SK-N-SH treated with all-trans-retinoic acid at 6 μM for 48 hours (cell line): Measurements from ENCODE around the gene CHRNA10.

ENCODE experiments used
- ISL1 ChIP-seq: fragments of 250-450 bp; sonication (Bioruptor Pico); IDR thresholded peaks from 2 replicates; pipeline ENCODE4 v2.1.2; 2022; ENCODE audit warnings: mild to moderate bottlenecking, moderate library complexity
- ZFP3 ChIP-seq: fragments of 250-450 bp; sonication (Bioruptor Pico); IDR thresholded peaks from 2 replicates; pipeline ENCODE4 v1.5.0; 2020; ENCODE audit warnings: mild to moderate bottlenecking, moderate library complexity

DNA sequence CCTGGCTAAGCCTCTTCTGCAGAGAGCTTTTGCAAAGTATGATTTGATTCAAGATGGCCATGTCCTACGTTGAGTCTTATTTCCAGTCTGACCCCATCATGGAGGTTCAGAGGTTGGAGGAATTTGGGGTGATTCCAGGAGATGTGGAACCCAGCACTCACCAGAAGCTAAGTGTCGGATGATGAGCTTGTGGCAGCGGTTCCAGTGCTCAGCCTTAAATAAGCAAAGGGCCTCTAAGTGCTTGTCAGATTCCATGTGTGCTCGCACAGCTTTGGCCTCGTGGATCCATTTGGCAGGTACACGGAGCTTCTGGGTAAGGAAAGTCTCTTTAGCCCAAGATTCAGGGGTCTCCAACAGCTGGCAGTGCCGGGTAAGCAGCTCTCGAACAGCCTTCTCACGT lies 11.9 kb upstream of the CHRNA10 start:
- TF ChIP-seq ISL1 (CRISPR knock-in tag) (no peak), ZFP3 (CRISPR knock-in tag) (no peak)
